Esophagus squamous epithelium (tissue), 5 donors: ENCODE results near the gene SLC7A14. TPM values are rescaled to one million over a fixed set of nuclear protein-coding genes. Genes with fewer than 3 reads are reported as not detected.
A peak's percentile ranks its signal among the peaks of the same experiment; 100 is the strongest.

Experiments used
- DNase-seq: peaks from one replicate; lab custom pipeline; 2025; lab: John Stamatoyannopoulos, UW
- H3K27ac ChIP-seq, 4 donors: fragments of 200-600 bp; sonication (generic); one replicate each; pipeline ENCODE4 v1.5.1; 2016 to 2019; ENCODE audit warnings: mild to moderate bottlenecking in 1 of 4
- H3K27me3 ChIP-seq, 4 donors: fragments of 200-600 bp; sonication (generic); 1 replicate in 3 of 4; 2 replicates in 1 of 4; pipeline versions ENCODE4 v1.5.1 to v1.6.0; 2017 to 2021; ENCODE audit warnings: antibody characterized with exemption in 1 of 4
- H3K36me3 ChIP-seq, 3 donors: fragments of 200-600 bp; sonication (generic); one replicate each; pipeline ENCODE4 v1.5.1; 2016 to 2019
- H3K4me1 ChIP-seq, 3 donors: fragments of 200-600 bp; sonication (generic); one replicate each; pipeline ENCODE4 v1.5.1; 2017 to 2019
- H3K4me3 ChIP-seq, 4 donors: fragments of 200-600 bp; sonication (generic); 1 replicate in 3 of 4; 2 replicates in 1 of 4; pipeline ENCODE4 v1.5.1; 2016 to 2019; ENCODE audit warnings: mild to moderate bottlenecking in 2 of 4, moderate library complexity in 1 of 4
- H3K9me3 ChIP-seq, 3 donors: fragments of 200-600 bp; sonication (generic); one replicate each; pipeline ENCODE4 v1.5.1; 2016 to 2019
- POLR2A ChIP-seq, 4 donors: fragments of 450-650 bp; IDR thresholded peaks; one replicate each; pipeline ENCODE4 v1.6.1; 2017; ENCODE audit warnings: antibody characterized with exemption in 4 of 4, mild to moderate bottlenecking in 4 of 4, moderate library complexity in 3 of 4
- WGBS, 2 donors: methylation state at CpG; one replicate each; pipeline ENCODE4 v1.1.5; 2018; 5-methylcytosine and 5-hydroxymethylcytosine counted together
- intact Hi-C: fragments of 100-400 bp; cut with DNase I; formaldehyde crosslinking; loops from one replicate; pipeline ENCODE4 v1.15.0; 2022
- total RNA-seq, 4 donors: library from RNA; depleted of rRNA; stranded (reverse); fragments of >200 nt; gene quantifications; one replicate each; pipeline ENCODE4 v1.1.0, GENCODE V29; 2016
- TF ChIP-seq, protein P1 (sequence below), 6 experiments: fragments of 450-650 bp in 4 of 6; fragments of 200-600 bp in 2 of 6; sonication (generic) in 2 of 6; IDR thresholded peaks; one replicate each; pipeline ENCODE4 v1.5.1; 2016 to 2019; ENCODE audit warnings: antibody characterized with exemption in 6 of 6, mild to moderate bottlenecking in 4 of 6, moderate library complexity in 4 of 6
- donor health status: DM: yes; HTN: yes; CAD: no.

Gene SLC7A14
- total RNA-seq, 4 donors from 2014 or later: under 0.01 TPM; not detected in 3

DNA sequence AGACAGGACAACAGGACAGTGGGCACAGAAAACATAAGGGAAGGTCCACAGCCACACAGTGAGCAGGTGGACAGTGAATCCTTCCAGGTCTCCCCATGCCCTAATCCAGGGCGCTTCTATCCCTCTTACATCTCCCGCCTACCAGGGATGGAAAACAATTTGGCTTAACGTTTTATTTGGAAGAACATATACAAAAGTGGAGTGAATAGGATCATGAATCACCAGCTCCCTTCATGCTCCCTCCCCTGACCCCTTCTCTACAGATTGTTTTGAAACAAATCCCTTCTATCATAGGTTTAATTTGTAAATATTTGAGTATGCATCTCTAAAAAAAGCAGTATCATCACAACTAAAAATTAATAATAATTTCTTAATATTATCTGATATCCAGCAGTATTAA is 114.7 kb downstream of the SLC7A14 start:
- Histone ChIP-seq H3K9me3 (no peaks in the 10 kb centered on the region), H3K36me3 (no peaks in the 10 kb centered on the region), H3K4me3 (no peak overlapping the region), H3K27ac (peak overlapping the region in 1 of 4 donors; percentile 3), H3K4me1 (peaks cover 0 to 8% (median 0%) of the 10 kb centered on the region in 3 donors), H3K27me3 (peaks cover 0 to 6% (median 0%) of the 10 kb centered on the region in 4 donors)
- no peak for DNase-seq
- no peak for TF ChIP-seq POLR2A (IDR thresholded peaks at IDR 0.05)
- TF ChIP-seq, protein P1, sequence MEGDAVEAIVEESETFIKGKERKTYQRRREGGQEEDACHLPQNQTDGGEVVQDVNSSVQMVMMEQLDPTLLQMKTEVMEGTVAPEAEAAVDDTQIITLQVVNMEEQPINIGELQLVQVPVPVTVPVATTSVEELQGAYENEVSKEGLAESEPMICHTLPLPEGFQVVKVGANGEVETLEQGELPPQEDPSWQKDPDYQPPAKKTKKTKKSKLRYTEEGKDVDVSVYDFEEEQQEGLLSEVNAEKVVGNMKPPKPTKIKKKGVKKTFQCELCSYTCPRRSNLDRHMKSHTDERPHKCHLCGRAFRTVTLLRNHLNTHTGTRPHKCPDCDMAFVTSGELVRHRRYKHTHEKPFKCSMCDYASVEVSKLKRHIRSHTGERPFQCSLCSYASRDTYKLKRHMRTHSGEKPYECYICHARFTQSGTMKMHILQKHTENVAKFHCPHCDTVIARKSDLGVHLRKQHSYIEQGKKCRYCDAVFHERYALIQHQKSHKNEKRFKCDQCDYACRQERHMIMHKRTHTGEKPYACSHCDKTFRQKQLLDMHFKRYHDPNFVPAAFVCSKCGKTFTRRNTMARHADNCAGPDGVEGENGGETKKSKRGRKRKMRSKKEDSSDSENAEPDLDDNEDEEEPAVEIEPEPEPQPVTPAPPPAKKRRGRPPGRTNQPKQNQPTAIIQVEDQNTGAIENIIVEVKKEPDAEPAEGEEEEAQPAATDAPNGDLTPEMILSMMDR (IDR thresholded peaks at IDR 0.05): no peak
- intact Hi-C loops: no loop called here
- WGBS, 2 donors: 42 to 53% methylated on average over 3 of the region's 3 CpGs

DNA sequence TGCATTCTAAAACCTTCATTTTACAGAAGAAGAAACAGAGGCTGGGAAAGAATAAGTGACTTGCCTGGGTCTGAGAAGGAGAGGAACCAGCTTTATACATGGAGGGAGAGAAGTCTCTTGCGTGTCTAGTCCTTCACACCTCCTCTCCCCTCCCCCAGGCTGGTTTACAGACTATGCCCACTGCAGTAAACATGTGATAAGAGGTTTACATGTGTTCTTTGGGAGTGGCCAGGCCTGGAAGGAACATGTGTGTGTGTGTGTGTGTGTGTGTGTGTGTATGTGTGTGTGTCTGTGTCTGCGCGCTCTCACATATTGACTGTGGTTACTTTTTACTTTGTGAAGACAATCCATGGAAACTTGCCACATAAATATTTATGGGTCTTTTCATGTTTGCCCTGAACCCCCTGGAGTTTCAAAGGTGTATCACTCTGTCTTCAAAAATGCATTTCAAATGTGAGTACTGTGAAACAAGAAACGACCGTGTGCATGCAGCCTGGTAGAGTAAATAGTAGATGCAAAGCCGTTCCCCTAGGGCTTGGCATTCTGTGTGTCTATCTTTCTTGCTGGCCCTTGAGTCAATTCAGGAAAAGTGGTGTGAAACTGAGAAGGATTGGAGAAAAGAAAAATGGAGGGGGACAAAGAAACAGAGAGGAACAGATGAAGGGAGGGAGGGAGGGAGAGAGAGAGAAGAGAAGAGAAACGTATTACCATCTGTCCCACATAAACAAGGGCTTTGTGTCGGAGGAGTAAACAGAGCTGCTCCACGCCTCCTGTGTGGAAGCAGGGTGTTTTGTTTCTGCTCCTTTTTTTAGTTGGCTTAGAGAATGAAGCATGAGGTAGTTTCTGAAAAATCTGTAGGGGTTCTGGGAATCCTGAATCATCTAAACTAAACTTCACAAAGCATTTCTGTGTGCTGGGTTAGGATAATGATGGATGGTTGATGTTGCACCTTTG is 115.5 kb downstream of the SLC7A14 start:
- Histone ChIP-seq H3K4me3 (no peak overlapping the region), H3K9me3 (no peaks in the 10 kb centered on the region), H3K27ac (peak overlapping the region in 1 of 4 donors; percentile 36), H3K36me3 (no peaks in the 10 kb centered on the region), H3K4me1 (peaks cover 0 to 8% (median 0%) of the 10 kb centered on the region in 3 donors), H3K27me3 (peaks cover 0 to 6% (median 0%) of the 10 kb centered on the region in 4 donors)
- DNase-seq: no peak
- 56 to 62% methylated on average over 8 to 9 of the region's 9 CpGs for WGBS, 2 donors
- TF ChIP-seq, protein P1 (IDR thresholded peaks at IDR 0.05): no peak
- TF ChIP-seq POLR2A (IDR thresholded peaks at IDR 0.05): no peak
- intact Hi-C loops: no loop called here

DNA sequence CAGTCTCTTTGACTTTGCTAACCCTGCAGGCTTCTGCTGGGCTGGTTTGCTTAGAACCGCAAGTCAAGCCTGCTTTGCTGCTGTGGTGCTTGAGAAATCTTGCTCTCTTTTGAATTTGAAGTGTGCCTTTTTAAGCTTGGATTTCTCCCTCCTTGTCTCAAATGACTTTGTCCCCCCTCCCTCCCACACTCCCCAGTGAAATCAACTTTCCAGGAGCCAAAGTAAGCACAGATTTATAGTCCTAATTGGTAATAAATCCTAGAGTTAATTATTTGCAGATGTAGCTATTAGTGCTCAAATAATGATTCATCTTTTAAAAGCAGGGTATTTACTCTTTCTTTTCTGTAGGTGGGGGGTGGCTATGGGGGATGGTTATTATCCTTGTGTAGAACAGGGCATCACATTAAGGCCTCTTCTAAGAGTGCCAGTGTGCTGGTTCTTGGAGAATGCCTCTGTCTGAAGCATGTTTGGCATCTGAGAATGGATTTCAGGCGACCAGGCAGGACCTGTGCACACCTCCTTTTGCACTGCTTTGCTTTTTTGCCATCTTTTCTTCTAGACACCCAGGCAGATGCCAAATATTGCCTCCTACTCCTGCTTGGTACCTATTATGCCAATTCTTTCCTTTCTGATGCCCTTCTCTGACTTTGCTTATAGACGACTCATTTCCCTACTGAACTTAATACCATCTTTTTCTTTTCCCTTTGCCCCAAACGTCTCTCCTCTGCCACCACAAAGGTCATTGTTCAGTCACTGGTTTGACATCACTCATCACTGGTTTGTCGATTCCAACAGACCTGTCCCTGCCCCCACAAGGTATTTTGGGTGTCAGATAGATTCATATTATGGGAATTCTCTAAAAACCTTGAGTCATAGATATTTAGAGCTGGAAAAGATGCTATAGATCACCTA is 116.5 kb downstream of the SLC7A14 start:
- Histone ChIP-seq H3K27ac (peak overlapping the region in 2 of 4 donors; percentile 14 to 18), H3K36me3 (no peaks in the 10 kb centered on the region), H3K27me3 (peaks cover 0 to 6% (median 0%) of the 10 kb centered on the region in 4 donors), H3K9me3 (no peaks in the 10 kb centered on the region), H3K4me1 (peaks cover 0 to 8% (median 0%) of the 10 kb centered on the region in 3 donors), H3K4me3 (no peak overlapping the region)
- TF ChIP-seq, protein P1 (IDR thresholded peaks at IDR 0.05): no peak
- no peak for TF ChIP-seq POLR2A (IDR thresholded peaks at IDR 0.05)
- intact Hi-C loops: no loop called here
- DNase-seq: no peak
- 46% methylated on average over 5 of the region's 5 CpGs for WGBS, 2 donors

DNA sequence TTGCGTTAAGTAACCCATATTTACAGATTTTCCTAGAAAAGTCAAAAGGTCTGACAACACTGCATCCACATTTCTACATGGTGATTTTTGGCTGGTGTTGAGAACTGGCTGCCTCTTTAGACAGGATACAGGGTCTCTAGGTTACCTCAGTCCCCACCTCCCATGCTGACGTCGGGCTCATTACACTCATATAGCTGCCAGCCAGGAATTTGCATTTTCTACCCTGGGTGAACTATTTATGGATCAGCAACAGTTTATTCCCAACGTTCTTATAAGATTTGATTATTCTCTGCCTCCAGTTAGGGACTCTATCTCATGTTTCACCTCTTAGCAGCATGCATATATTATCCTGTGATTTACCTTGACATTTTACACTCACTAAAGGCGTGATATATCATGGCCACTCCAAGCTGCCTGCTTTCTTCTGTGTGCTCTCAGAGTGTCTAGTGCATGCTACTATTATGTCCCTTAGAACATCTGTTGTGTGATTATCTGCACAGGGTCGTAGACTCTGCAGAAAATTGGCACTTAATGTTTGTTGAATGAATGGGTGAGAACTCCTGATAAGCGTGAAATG is 118.2 kb downstream of the SLC7A14 start:
- Histone ChIP-seq H3K27me3 (peaks cover 0 to 6% (median 0%) of the 10 kb centered on the region in 4 donors), H3K4me3 (no peak overlapping the region), H3K27ac (no peak overlapping the region), H3K4me1 (peaks cover 0 to 8% (median 0%) of the 10 kb centered on the region in 3 donors), H3K36me3 (no peaks in the 10 kb centered on the region), H3K9me3 (no peaks in the 10 kb centered on the region)
- intact Hi-C loops: no loop called here
- 75 to 77% methylated on average over 6 to 7 of the region's 7 CpGs for WGBS, 2 donors
- DNase-seq: no peak
- TF ChIP-seq, protein P1 (IDR thresholded peaks at IDR 0.05): no peak
- no peak for TF ChIP-seq POLR2A (IDR thresholded peaks at IDR 0.05)
